H9 (cell line): ENCODE results near the gene DEAF1. TPM values are rescaled to one million over a fixed set of nuclear protein-coding genes. Genes with fewer than 3 reads are reported as not detected.

Experiments
- DNase-seq: peaks from one replicate; pipeline ENCODE4 v3.0.0-alpha.2; 2017
- H2AFZ ChIP-seq: one replicate; pipeline ENCODE4 v1.6.1; 2013; ENCODE audit warnings: mild to moderate bottlenecking, low read length, control low read depth, moderate library complexity
- H2AK5ac ChIP-seq: 2 replicates; pipeline ENCODE4 v1.6.1; 2013; ENCODE audit warnings: low read length, control low read depth, mixed read lengths; ENCODE audit not compliant: insufficient read length
- H2BK120ac ChIP-seq: one replicate; pipeline ENCODE4 v1.6.1; 2013; ENCODE audit warnings: low read depth, mild to moderate bottlenecking, low read length, control low read depth, inconsistent platforms; ENCODE audit not compliant: poor library complexity, severe bottlenecking
- H2BK12ac ChIP-seq: 2 replicates; pipeline ENCODE4 v1.6.1; 2013; ENCODE audit warnings: low read length, control low read depth, mixed read lengths, low read depth; ENCODE audit not compliant: insufficient read length
- H2BK15ac ChIP-seq: 2 replicates; pipeline ENCODE4 v1.6.1; 2013; ENCODE audit warnings: low read depth, low read length, control low read depth
- H2BK20ac ChIP-seq: one replicate; pipeline ENCODE4 v1.6.1; 2013; ENCODE audit warnings: low read depth, mild to moderate bottlenecking, low read length, control low read depth, inconsistent platforms; ENCODE audit not compliant: poor library complexity, severe bottlenecking
- H2BK5ac ChIP-seq: 2 replicates; pipeline ENCODE4 v1.6.1; 2013; ENCODE audit warnings: low read length, control low read depth, mixed read lengths; ENCODE audit not compliant: insufficient read length
- H3K14ac ChIP-seq: 2 replicates; pipeline ENCODE4 v1.6.1; 2013; ENCODE audit warnings: low read length, control low read depth; ENCODE audit not compliant: insufficient read depth
- H3K18ac ChIP-seq: 2 replicates; pipeline ENCODE4 v1.6.1; 2013; ENCODE audit warnings: low read depth, mild to moderate bottlenecking, mixed read lengths, low read length, control low read depth; ENCODE audit not compliant: insufficient read length
- H3K23ac ChIP-seq: 2 replicates; pipeline ENCODE4 v1.6.1; 2013; ENCODE audit warnings: low read length, control low read depth, mixed read lengths, low read depth; ENCODE audit not compliant: insufficient read length
- H3K23me2 ChIP-seq: 2 replicates; pipeline ENCODE4 v1.6.1; 2013; ENCODE audit warnings: low read depth, mild to moderate bottlenecking, mixed read lengths, low read length, control low read depth; ENCODE audit not compliant: insufficient read length, poor library complexity, severe bottlenecking
- H3K27ac ChIP-seq: 2 replicates; pipeline ENCODE4 v1.5.1; 2013; ENCODE audit warnings: low read length, control low read depth, mixed read lengths, low read depth; ENCODE audit not compliant: insufficient read length
- H3K27me3 ChIP-seq: 2 replicates; pipeline ENCODE4 v1.6.1; 2013; ENCODE audit warnings: low read length, control low read depth, inconsistent platforms; ENCODE audit not compliant: insufficient read depth
- H3K4ac ChIP-seq: 2 replicates; pipeline ENCODE4 v1.6.1; 2013; ENCODE audit warnings: low read depth, mild to moderate bottlenecking, control low read depth, inconsistent platforms, low read length, moderate library complexity
- H3K4me1 ChIP-seq: 2 replicates; pipeline ENCODE4 v1.6.1; 2013; ENCODE audit warnings: low read length, control low read depth, inconsistent platforms; ENCODE audit not compliant: insufficient read depth
- H3K4me2 ChIP-seq: 2 replicates; pipeline ENCODE4 v1.6.1; 2013; ENCODE audit warnings: low read length, control low read depth, mixed read lengths; ENCODE audit not compliant: insufficient read length, insufficient read depth
- H3K56ac ChIP-seq: 2 replicates; pipeline ENCODE4 v1.6.1; 2013; ENCODE audit warnings: low read depth, mild to moderate bottlenecking, mixed read lengths, low read length, control low read depth; ENCODE audit not compliant: insufficient read length
- H3K79me1 ChIP-seq: 2 replicates; pipeline ENCODE4 v1.6.1; 2013; ENCODE audit warnings: low read depth, mild to moderate bottlenecking, moderate library complexity, low read length, control low read depth, inconsistent platforms; ENCODE audit not compliant: insufficient read depth, poor library complexity, severe bottlenecking
- H3K79me2 ChIP-seq: 2 replicates; pipeline ENCODE4 v1.6.1; 2013; ENCODE audit warnings: low read length, control low read depth, inconsistent platforms; ENCODE audit not compliant: insufficient read depth
- H3K9ac ChIP-seq: 2 replicates; pipeline ENCODE4 v1.6.1; 2013; ENCODE audit warnings: low read length, control low read depth, mixed read lengths; ENCODE audit not compliant: insufficient read length; ENCODE audit errors: extremely low read depth
- H3K9me3 ChIP-seq: one replicate; pipeline ENCODE4 v1.6.1; 2013; ENCODE audit warnings: low read depth, low read length, inconsistent platforms; ENCODE audit not compliant: control insufficient read depth
- H3T11ph ChIP-seq: one replicate; pipeline ENCODE4 v1.6.1; 2013; ENCODE audit warnings: mild to moderate bottlenecking, low read length, control low read depth, inconsistent platforms
- H4K20me1 ChIP-seq: one replicate; pipeline ENCODE4 v1.6.1; 2013; ENCODE audit not compliant: control insufficient read depth, insufficient read length, insufficient read depth
- H4K5ac ChIP-seq: 2 replicates; pipeline ENCODE4 v1.6.1; 2013; ENCODE audit warnings: low read depth, mild to moderate bottlenecking, mixed read lengths, low read length, control low read depth; ENCODE audit not compliant: insufficient read length
- H4K8ac ChIP-seq: replicated peaks from 2 replicates; pipeline ENCODE4 v1.6.1; 2013; ENCODE audit warnings: low read length, control low read depth, mixed read lengths, low read depth; ENCODE audit not compliant: insufficient read length
- H4K91ac ChIP-seq: 2 replicates; pipeline ENCODE4 v1.6.1; 2013; ENCODE audit warnings: low read depth, mild to moderate bottlenecking, moderate library complexity, mixed read lengths, low read length, control low read depth; ENCODE audit not compliant: insufficient read length
- H3K27ac Mint-ChIP-seq, 3 experiments: 2 replicates in 2 of 3; 3 replicates in 1 of 3; pipeline ENCODE4 v1.8.0; 2020 to 2021; ENCODE audit warnings: mixed read lengths in 3 of 3, mild to moderate bottlenecking in 1 of 3, moderate library complexity in 1 of 3
- H3K27me3 Mint-ChIP-seq: 2 replicates; pipeline ENCODE4 v1.8.0; 2021; ENCODE audit warnings: low read depth, mild to moderate bottlenecking, moderate library complexity, mixed read lengths
- H3K36me3 Mint-ChIP-seq, 3 experiments: 2 replicates in 2 of 3; 3 replicates in 1 of 3; pipeline ENCODE4 v1.8.0; 2020 to 2021; ENCODE audit warnings: low read depth in 3 of 3, mixed read lengths in 3 of 3; ENCODE audit not compliant: insufficient read depth in 1 of 3
- H3K4me1 Mint-ChIP-seq, 2 experiments: 2 replicates each; pipeline ENCODE4 v1.8.0; 2020; ENCODE audit warnings: mixed read lengths in 2 of 2
- H3K4me3 Mint-ChIP-seq, 2 experiments: 2 replicates in 1 of 2; 3 replicates in 1 of 2; pipeline ENCODE4 v1.8.0; 2020 to 2021; ENCODE audit warnings: mild to moderate bottlenecking in 2 of 2, mixed read lengths in 2 of 2, moderate library complexity in 1 of 2
- H3K9me3 Mint-ChIP-seq, 2 experiments: 2 replicates in 1 of 2; 3 replicates in 1 of 2; pipeline ENCODE4 v1.8.0; 2020; ENCODE audit warnings: mild to moderate bottlenecking in 2 of 2, mixed read lengths in 2 of 2, moderate library complexity in 1 of 2
- WGBS: extraction: QIAGEN DNeasy Blood & Tissue Kit; methylation state at CpG from one replicate; pipeline ENCODE4 v1.1.7; 2013; ENCODE audit warnings: missing lambda C conversion rate, low lambda C conversion rate, mixed read lengths; ENCODE audit not compliant: insufficient read length; ENCODE audit errors: extremely low coverage; 5-methylcytosine and 5-hydroxymethylcytosine counted together
- total RNA-seq: library from RNA; stranded (reverse); gene quantifications from 2 replicates; pipeline ENCODE4 v1.2.1, GENCODE V29; 2021
- TF ChIP-seq, protein P1 (sequence below): fragments of 200-600 bp; sonication (generic); conservative IDR thresholded peaks from 3 replicates; pipeline ENCODE4 v1.8.0; 2021; ENCODE audit warnings: antibody characterized with exemption, mild to moderate bottlenecking

DEAF1 gene
- total RNA-seq, 1 experiment from 2014 or later = 67.3 TPM

- H2BK15ac ChIP-seq = no peak overlapping the region
- H3K9me3 ChIP-seq = no peaks in the 10 kb centered on the region
- no peak overlapping the region for H4K5ac ChIP-seq
- no peaks in the 10 kb centered on the region for H3K4me1 ChIP-seq
- H3K27ac ChIP-seq = no peak overlapping the region
- no peaks in the 10 kb centered on the region for H3K23me2 ChIP-seq
- H3T11ph ChIP-seq = no peak overlapping the region
- no CpG with 5 or more reads among the region's 19 CpGs for WGBS
- no peak overlapping the region for H3K14ac ChIP-seq
- TF ChIP-seq, protein P1, sequence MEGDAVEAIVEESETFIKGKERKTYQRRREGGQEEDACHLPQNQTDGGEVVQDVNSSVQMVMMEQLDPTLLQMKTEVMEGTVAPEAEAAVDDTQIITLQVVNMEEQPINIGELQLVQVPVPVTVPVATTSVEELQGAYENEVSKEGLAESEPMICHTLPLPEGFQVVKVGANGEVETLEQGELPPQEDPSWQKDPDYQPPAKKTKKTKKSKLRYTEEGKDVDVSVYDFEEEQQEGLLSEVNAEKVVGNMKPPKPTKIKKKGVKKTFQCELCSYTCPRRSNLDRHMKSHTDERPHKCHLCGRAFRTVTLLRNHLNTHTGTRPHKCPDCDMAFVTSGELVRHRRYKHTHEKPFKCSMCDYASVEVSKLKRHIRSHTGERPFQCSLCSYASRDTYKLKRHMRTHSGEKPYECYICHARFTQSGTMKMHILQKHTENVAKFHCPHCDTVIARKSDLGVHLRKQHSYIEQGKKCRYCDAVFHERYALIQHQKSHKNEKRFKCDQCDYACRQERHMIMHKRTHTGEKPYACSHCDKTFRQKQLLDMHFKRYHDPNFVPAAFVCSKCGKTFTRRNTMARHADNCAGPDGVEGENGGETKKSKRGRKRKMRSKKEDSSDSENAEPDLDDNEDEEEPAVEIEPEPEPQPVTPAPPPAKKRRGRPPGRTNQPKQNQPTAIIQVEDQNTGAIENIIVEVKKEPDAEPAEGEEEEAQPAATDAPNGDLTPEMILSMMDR = no peak
- no peak overlapping the region for H2BK12ac ChIP-seq
- H3K23ac ChIP-seq = no peak overlapping the region
- H3K27me3 ChIP-seq = no peaks in the 10 kb centered on the region
- no peak overlapping the region for H3K56ac ChIP-seq
- no peak overlapping the region for H3K4me2 ChIP-seq
- no peak overlapping the region for H3K4ac ChIP-seq
- peaks cover 11 to 53% (median 33%) of the 10 kb centered on the region in 3 experiments; a peak in 6 of 7 replicates for H3K36me3 Mint-ChIP-seq
- no peaks in the 10 kb centered on the region for H4K20me1 ChIP-seq
- H2BK120ac ChIP-seq = no peak overlapping the region
- H2AK5ac ChIP-seq = no peak overlapping the region
- no peak overlapping the region for H4K91ac ChIP-seq
- no peak overlapping the region for H4K8ac ChIP-seq
- H3K27me3 Mint-ChIP-seq = no peaks in the 10 kb centered on the region
- H3K27ac Mint-ChIP-seq = no peak overlapping the region
- no peak overlapping the region for H3K18ac ChIP-seq
- no peak overlapping the region for H2AFZ ChIP-seq
- DNase-seq = no peak
- no peaks in the 10 kb centered on the region for H3K9me3 Mint-ChIP-seq
- H3K79me2 ChIP-seq = no peaks in the 10 kb centered on the region
- H3K9ac ChIP-seq = no peak overlapping the region
- no peak overlapping the region for H2BK20ac ChIP-seq
- 0 out of 4 replicates have a peak, but pooled peaks cover 0 to 3% of the 10 kb centered on the region in 2 experiments for H3K4me1 Mint-ChIP-seq
- H3K4me3 Mint-ChIP-seq = no peak overlapping the region
- no peak overlapping the region for H2BK5ac ChIP-seq
- no peaks in the 10 kb centered on the region for H3K79me1 ChIP-seq
Measured at GRCh38 chr11:660681-661444, 34.2 kb downstream of the DEAF1 start.
